A673 (cell line): Measurements from ENCODE around the gene HOXB9.

Experiments
- EZH2 ChIP-seq: fragments of 200-600 bp; sonication (generic); IDR thresholded peaks from 2 replicates; pipeline ENCODE4 v1.6.1; 2017; ENCODE audit warnings: borderline replicate concordance, low read depth, mild to moderate bottlenecking, mixed read lengths, antibody characterized with exemption, low read length; ENCODE audit not compliant: poor library complexity, severe bottlenecking
- TF ChIP-seq, protein P1 (sequence below): fragments of 300-800, 200-600 bp; sonication (generic); conservative IDR thresholded peaks from 2 replicates; pipeline ENCODE4 v1.5.1; 2017; ENCODE audit warnings: low read depth, mild to moderate bottlenecking, antibody characterized with exemption, low read length, moderate library complexity, mixed read lengths

GRCh38 chr17:48605991-48606891, 19.9 kb downstream of the HOXB9 start:
- TF ChIP-seq, protein P1, sequence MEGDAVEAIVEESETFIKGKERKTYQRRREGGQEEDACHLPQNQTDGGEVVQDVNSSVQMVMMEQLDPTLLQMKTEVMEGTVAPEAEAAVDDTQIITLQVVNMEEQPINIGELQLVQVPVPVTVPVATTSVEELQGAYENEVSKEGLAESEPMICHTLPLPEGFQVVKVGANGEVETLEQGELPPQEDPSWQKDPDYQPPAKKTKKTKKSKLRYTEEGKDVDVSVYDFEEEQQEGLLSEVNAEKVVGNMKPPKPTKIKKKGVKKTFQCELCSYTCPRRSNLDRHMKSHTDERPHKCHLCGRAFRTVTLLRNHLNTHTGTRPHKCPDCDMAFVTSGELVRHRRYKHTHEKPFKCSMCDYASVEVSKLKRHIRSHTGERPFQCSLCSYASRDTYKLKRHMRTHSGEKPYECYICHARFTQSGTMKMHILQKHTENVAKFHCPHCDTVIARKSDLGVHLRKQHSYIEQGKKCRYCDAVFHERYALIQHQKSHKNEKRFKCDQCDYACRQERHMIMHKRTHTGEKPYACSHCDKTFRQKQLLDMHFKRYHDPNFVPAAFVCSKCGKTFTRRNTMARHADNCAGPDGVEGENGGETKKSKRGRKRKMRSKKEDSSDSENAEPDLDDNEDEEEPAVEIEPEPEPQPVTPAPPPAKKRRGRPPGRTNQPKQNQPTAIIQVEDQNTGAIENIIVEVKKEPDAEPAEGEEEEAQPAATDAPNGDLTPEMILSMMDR: no peak
- TF ChIP-seq EZH2: no peak
